ENCODE data around the gene ICAM2.

The ICAM2 gene

GRCh38 chr17:63969278-63969677 is 51.2 kb downstream of the ICAM2 start:
- no peak overlapping the region for H3K4me3 ChIP-seq (ENCODE audit: low read depth, low read length)
- H3K27ac ChIP-seq = no peak overlapping the region
- no peak for TF ChIP-seq CTCF (IDR thresholded peaks at IDR 0.05; ENCODE audit: low read depth, low read length, missing control alignments)
- no peaks in the 10 kb centered on the region for H3K36me3 ChIP-seq (replicated peaks)
- DNase-seq = no peak
- in situ Hi-C loops (cut with HindIII; ENCODE audit: low pct_ligation_motif_present, low sequenced_read_pairs) = no loop called here
- no peaks in the 10 kb centered on the region for H3K27me3 ChIP-seq (replicated peaks)

- H3K27ac ChIP-seq = no peak overlapping the region
- in situ Hi-C loops (cut with HindIII; ENCODE audit: low pct_ligation_motif_present, low sequenced_read_pairs) = no loop called here
- H3K36me3 ChIP-seq (replicated peaks) = no peaks in the 10 kb centered on the region
- H3K27me3 ChIP-seq (replicated peaks) = no peaks in the 10 kb centered on the region
- no peak for TF ChIP-seq CTCF (IDR thresholded peaks at IDR 0.05; ENCODE audit: low read depth, low read length, missing control alignments)
- H3K4me3 ChIP-seq (ENCODE audit: low read depth, low read length) = no peak overlapping the region
- no peak for DNase-seq
Observed at GRCh38 chr17:63967953-63968352, 52.5 kb downstream of the ICAM2 start.

GRCh38 chr17:63966646-63967264 is 53.7 kb downstream of the ICAM2 start:
- Histone ChIP-seq H3K4me3 (ENCODE audit: low read depth, low read length) (no peak overlapping the region), H3K36me3 (replicated peaks) (no peaks in the 10 kb centered on the region), H3K27ac (no peak overlapping the region), H3K27me3 (replicated peaks) (no peaks in the 10 kb centered on the region)
- in situ Hi-C loops (cut with HindIII; ENCODE audit: low pct_ligation_motif_present, low sequenced_read_pairs) = no loop called here
- no peak for DNase-seq
- no peak for TF ChIP-seq CTCF (IDR thresholded peaks at IDR 0.05; ENCODE audit: low read depth, low read length, missing control alignments)

GRCh38 chr17:63963123-63963522 is 57.3 kb downstream of the ICAM2 start:
- in situ Hi-C loops (cut with HindIII; ENCODE audit: low pct_ligation_motif_present, low sequenced_read_pairs) = no loop called here
- Histone ChIP-seq H3K4me3 (ENCODE audit: low read depth, low read length) (no peak overlapping the region), H3K27ac (no peak overlapping the region), H3K36me3 (replicated peaks) (no peaks in the 10 kb centered on the region), H3K27me3 (replicated peaks) (no peaks in the 10 kb centered on the region)
- no peak for DNase-seq
- no peak for TF ChIP-seq CTCF (IDR thresholded peaks at IDR 0.05; ENCODE audit: low read depth, low read length, missing control alignments)

GRCh38 chr17:63962298-63962744 is 58.1 kb downstream of the ICAM2 start:
- H3K36me3 ChIP-seq (replicated peaks) = no peaks in the 10 kb centered on the region
- in situ Hi-C loops (cut with HindIII; ENCODE audit: low pct_ligation_motif_present, low sequenced_read_pairs) = no loop called here
- no peaks in the 10 kb centered on the region for H3K27me3 ChIP-seq (replicated peaks)
- no peak for TF ChIP-seq CTCF (IDR thresholded peaks at IDR 0.05; ENCODE audit: low read depth, low read length, missing control alignments)
- no peak overlapping the region for H3K27ac ChIP-seq
- no peak overlapping the region for H3K4me3 ChIP-seq (ENCODE audit: low read depth, low read length)
- no peak for DNase-seq
